Peyer's patch (tissue), 4 donors: ENCODE measurements around the gene PRPF38B.

Source experiments
- CTCF ChIP-seq, 6 experiments: fragments of 450-650 bp in 4 of 6; fragments of 200-600 bp in 2 of 6; sonication (generic) in 1 of 6; IDR thresholded peaks; one replicate each; pipeline ENCODE4 v1.5.1; 2017 to 2019; ENCODE audit warnings: antibody characterized with exemption in 6 of 6, mild to moderate bottlenecking in 3 of 6, moderate library complexity in 1 of 6
- POLR2A ChIP-seq, 2 donors: fragments of 450-650 bp; IDR thresholded peaks; one replicate each; pipeline ENCODE4 v1.5.1; 2017; ENCODE audit warnings: antibody characterized with exemption in 2 of 2, mild to moderate bottlenecking in 2 of 2, moderate library complexity in 2 of 2

DNA sequence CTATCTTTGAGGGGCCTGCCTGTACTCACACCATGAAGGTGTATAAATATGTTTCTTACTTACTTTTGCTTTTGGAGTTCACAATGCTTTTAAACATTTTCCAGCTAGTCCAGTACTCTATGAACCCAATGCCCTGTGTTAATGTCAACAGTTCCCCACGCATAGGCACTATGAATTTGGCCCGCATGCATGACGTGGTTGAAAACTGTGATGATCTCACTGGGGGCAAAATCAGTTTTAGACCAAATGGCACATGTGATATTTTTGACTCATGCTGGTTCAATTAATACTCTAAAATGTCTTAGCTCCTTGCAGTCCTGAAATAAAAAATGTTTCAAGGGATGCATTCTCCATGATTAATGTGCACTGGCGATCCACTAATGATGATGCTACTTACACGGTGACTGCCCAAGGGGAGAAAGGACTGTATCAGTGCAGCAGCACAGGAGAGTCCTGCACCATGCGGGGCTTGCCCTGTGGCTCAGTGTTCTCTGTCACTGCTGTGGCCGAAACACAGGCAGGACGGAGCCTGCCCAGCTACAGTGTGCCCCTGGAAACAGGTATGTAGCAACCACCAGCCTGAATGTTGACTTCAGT, 36.3 kb downstream of the PRPF38B start:
- TF ChIP-seq POLR2A (IDR thresholded peaks at IDR 0.05) (no peak), CTCF (IDR thresholded peaks at IDR 0.05) (no peak)
